Tibial nerve (tissue), 4 donors: ENCODE data around the gene USP7.

Experiments
- CTCF ChIP-seq, 5 experiments: fragments of 200-600 bp in 3 of 5; fragments of 450-650 bp in 2 of 5; sonication (generic) in 3 of 5; IDR thresholded peaks; one replicate each; pipeline ENCODE4 v1.5.1; 2016 to 2019; ENCODE audit warnings: antibody characterized with exemption in 5 of 5, mild to moderate bottlenecking in 3 of 5, moderate library complexity in 2 of 5
- EP300 ChIP-seq, 2 donors: sonication (generic); formaldehyde crosslinking; IDR thresholded peaks; one replicate each; pipeline ENCODE4 v1.6.1; 2017; ENCODE audit warnings: antibody characterized with exemption in 2 of 2, mild to moderate bottlenecking in 1 of 2

- TF ChIP-seq CTCF (IDR thresholded peaks at IDR 0.05) (no peak), EP300 (IDR thresholded peaks at IDR 0.05) (no peak)
These were observed 10.6 kb downstream of the USP7 start for GRCh38 chr16:8953064-8953463.
